ENCODE results near the gene FAM47E.

Gene FAM47E

DNA sequence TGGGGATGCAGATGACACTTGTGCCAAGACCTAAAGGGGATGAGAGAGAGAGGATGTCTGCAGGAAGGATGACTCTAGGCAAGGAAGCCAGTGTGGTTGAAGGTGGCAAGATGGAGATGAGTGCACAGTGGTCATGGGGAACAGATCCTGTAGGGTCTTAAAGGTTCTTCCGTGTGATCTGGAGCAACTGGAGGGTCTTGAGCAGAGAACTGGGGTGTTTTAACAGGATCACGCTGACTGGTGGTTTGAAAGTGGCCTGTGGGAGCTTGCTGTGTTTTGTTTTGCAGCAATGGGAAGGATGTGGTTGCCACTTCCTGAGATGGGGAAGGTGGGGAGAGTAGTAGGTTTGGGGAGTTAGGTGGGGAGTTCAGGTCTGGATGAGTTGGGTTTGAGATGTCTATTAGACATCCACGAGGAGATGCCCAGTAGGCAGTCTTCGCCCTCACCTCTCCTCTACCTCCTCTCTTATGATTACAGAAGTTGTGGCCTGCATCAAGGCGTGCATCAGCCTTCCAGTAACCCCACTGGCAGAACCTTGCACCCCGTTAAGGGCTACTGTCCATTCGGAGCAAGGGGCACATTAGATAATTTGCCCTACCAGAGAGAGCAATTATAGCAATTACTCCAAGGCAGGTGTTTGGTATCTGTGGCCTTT is 53.6 kb downstream of the FAM47E start:
- no peak for DNase-seq

DNA sequence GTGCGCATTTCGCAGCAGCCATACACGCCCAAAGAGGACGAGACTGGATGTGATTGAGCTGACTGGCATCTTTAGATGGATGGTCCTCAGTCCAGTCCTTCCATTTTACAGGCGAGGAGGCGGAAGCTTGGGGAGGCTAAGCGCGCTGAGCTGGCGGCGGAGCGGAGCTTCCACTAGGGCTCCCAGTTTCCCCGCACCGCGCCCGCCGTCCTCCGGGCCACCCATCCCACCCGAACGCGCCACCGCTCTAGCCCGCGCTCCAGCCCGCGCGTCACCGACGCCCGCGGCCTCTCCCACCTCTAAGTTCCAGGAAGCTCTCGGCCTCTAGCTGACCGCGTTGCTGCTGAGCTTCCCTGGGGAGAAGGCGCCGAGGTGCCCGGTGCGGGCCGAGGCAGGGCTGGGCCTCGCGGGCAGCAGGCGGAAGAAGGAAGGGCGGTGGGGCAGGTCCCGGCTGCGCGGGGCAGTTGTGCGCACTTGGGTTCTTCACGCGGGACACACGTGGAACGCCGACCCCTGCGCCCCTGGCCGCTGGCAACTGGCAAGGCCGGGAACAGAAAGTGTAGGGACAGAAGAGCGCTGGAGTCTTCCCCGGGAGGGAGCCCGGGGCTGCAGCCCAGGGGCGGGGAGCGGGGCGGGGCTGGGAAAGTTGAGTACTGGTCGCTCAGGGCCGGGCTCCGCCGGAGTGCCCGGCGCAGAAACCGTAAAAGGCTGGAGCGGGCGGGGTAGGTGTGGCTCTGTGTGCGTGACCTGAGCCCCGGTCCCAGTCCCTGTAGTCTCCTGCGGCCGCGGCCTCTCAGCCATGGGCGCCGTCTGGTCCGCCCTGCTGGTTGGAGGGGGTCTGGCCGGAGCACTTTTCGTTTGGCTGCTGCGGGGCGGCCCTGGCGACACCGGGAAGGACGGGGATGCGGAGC is 54.7 kb downstream of the FAM47E start, which contains the start of gene STBD1:
Gene STBD1, plus strand, starts transcription at position 763 of the 911 bp plus-strand sequence. Its CDS starts 37 bp downstream, at position 800.
- peak; percentile 78 for DNase-seq

DNA sequence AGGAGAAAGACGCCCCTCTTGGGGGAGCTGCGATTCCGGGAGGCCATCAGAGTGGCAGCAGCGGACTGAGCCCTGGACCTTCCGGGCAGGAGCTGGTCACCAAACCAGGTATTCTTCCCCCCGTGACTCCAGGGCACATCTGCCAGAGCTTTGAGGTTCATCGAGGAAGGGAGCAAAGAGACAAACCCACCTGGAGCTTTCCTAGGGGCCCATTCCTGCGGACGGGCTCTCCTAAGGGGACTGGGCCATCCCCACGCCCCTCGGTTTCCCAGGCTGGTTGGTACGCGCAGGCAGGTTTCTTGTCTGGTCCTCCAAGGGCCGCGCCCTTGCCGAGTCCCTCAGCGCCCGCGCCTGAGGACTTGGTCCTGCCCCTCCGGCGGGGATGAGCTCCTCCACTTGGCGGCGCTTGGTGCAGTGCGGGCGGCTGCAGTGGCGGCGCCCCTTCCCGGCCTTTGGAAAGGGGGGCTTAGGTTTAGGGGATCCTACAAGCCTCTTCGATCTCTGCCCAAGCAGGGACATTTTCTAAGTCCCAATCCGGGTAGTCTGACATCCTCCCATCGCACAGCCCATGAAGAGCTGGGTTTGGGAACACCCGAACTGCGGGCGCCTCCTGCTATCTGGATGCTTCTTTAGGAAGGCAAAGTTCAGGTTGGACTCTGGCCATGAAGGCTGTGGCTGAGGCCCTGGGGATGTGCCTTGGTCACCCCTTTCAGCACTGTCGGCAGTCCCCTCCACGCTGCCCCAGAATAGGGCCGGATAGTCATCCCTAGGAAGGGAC is 55.5 kb downstream of the FAM47E start:
- peak; percentile 72 for DNase-seq

DNA sequence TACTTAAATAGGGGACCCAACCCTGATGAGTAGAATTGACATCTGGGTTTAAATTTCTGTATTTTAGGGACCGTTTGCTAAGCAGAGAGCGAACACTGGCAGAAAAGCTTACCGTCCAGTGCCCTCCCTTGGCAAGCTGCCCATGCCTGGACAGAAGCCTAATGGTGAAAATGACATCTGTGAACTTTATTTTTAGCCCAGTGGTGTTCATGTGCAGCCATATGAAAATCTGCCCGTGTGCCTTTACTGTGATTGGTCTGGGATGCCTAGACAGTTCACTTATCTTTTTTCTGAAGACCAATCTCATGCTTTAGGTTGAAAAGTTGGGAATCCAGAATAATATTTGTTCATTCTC is 56.1 kb downstream of the FAM47E start:
- DNase-seq = no peak

DNA sequence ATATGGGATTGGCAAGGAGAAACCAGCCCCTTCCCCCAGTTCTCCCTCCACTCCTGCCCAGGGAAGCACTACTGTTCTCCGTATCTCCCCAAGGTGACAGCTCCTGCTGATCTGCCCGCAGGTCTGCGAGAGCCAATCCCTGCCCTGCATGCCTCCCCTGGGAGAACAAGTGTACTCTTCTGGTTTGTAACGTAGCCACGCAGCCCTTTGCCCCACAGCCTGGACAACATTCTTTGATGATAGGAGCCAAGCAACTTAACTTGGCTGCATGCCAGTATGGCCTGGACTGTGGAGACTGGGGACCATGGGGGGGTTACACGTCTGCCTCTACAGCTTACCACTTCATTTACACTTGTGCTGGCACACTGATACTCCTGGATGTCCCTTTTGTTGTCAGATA is 57.0 kb downstream of the FAM47E start:
- no peak for DNase-seq

DNA sequence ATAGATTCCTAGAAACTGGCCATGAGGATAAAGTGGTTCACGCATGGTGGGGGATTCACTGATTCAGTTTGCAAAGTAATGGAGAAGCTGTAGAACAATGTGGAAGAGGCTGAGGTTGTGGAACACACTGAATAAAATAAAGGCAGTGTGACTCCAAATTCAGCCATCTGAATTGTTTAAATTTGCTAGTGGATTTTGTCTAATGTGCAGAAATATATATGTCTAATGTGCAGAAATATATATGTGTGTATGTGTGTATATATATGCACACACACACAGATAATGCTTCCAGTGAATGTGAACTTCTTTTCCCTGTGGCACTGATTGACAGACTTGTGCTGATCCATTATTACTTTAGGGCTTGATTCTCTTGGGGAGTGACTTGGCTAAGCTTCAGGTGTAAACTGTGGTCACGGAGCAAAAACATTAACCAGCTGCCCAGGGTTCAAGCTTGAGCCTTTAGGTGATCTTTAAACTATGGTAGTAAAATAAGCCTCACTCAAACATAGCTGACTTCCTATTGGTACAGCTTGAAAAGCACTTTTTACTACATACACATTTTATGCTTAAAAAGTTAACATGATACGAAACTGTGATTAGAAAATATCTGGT is 58.5 kb downstream of the FAM47E start:
- DNase-seq = no peak

DNA sequence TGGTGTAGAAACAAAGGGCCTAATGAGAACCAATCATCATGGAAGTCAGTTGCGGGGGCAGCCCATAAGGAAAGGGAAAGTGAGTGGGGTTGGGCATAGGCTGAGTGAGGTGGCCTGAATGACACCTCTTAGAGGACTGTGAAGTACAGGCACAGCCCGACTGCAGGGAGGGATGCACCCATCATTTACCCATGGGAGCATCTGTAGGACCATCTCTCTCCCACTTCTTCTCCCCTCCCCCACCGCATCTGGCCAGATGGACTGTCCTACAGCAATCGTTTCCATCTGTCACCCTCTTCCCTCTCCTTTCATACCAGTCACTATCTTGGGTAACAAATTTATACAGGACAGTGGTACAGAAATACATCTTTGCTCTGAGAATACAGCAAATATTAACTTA is 59.2 kb downstream of the FAM47E start:
- DNase-seq = no peak

DNA sequence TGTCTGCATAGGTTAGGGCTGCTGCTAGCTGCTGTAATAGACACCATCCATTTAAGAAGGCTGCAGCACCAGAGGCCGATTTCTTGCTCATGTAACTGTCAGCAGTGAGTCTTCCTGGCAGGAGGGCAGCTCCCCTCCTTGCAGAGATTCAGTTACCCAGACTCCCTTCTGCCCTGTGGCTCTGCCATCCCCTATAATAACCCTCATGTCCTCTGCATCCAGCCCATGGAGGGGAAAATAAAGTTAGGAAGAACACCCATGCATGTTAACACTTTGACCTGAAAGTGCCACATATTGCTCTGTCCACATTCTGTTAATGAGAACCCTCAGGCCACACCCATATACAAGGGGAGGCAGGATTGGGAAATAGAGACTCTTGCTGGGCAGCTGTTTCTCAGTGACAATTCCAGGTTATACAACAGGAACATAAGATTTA is 60.4 kb downstream of the FAM47E start:
- peak; percentile 37 for DNase-seq

DNA sequence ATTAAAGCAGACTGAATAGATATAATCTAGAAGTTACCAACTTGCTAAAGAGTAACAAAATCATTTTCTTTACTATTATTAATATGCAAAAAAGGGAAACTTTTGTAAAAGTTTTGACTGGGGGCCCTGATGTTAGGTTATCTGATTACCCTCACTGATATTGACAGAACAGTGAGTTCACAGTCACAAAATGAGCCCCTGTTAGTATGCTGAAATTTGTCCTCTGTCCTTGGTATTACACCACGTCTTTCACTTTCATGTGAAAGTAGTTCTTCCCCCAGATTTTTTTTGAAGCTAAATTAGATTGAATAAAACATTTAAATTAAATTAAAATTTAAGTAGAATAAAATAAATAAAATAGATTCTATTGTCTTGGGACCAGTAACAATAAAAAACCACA is 60.9 kb downstream of the FAM47E start:
- no peak for DNase-seq

DNA sequence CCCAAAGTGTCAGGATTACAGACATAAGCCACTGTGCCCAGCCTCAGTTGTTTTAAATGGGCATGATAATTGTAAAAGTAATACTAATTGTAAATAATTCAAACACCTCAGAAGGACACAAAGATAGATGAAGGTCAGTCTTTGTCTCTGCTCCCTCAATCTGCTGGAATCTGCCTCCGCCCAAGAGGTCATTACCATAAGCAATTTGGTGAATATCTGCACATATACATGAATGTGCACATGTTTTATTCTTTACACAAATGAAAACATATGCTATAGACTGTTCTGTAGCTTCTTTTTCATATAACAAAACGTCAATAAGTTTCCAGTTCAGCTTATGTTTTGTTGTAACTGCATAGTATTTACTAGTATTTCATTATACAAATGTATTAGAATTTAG is 62.0 kb downstream of the FAM47E start:
- DNase-seq = no peak

DNA sequence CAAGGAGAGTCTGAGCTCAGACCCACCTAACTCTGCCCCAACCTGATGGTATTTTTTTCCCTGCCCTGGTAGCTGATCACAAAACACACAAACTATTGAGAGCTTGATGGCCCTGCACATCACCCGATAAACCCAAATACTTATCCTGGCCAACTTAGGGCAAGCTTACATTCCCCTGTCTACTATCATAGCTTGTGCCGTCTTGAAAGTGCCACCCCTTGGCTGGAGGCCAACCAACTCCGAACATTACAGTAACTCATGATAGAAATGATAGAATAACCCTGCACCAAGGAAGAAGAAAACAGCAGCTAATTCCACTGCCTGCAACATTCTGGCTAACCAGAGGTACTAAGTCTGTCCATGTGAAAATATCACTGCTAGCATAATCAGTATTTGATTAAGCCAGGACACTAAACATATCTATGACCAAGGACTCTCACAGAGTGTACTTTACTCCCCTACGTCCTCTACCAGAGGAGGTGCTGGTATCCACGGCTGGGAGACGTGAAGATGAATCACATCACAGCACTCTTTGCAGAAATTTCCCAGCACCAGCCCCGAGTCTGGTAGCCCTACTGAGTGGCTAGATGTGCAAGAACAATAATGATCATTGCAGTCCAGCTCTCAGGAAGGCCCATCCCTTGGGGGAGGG is 63.9 kb downstream of the FAM47E start:
- no peak for DNase-seq

DNA sequence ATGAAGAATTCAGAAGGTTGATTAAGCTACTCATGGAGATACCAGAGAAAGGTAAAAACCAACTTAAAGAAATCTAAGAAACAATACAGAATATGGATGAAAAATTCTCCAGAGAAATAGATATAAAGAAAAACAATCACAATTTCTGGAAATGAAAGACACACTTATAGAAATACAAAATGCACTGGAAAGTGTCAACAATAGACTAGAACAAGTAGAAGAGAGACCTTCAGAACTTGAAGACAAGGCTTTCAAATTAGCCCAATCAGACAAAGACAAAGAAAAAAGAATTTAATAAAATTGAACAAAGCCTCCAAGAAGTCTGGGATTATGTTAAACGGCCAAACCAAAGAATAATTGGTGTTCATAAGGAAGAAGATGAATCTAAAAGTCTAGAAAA is 64.6 kb downstream of the FAM47E start:
- no peak for DNase-seq

DNA sequence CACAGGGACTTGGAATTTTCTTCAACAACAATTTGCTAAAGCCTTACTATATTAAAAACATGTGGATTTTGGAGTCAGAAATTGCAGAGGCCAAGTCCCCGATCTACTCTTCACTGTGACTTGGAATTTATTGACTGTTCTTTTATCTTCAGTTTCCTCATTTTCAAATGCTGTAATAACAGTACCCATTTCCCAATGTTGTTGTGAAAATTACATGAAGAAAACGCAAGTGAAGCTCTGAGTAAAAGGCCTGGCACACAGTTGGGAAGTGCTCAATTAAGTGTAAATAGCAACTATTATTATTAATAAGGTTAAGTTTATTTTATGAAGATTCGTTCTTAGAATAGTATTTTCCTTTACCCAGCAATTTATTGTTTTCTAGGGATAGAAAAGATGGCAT is 70.7 kb downstream of the FAM47E start:
- no peak for DNase-seq

DNA sequence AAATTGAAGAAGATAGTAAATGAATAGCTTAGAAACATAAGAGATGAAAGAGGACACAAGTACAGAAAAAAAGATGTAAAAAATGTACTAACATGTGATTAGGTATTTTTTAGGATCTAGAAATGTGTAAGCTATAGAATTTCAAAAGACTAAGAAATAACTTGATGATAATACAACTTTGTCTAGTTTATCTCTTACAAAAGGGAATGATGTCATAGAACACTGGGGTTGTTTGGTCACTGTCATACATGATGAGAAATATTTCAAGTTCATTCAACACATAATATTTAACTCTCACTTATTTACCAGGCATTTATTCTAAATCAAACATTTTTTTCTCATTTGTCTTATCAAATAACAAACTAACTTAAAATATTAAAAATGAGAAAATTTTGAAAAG is 73.6 kb downstream of the FAM47E start:
- DNase-seq = no peak

DNA sequence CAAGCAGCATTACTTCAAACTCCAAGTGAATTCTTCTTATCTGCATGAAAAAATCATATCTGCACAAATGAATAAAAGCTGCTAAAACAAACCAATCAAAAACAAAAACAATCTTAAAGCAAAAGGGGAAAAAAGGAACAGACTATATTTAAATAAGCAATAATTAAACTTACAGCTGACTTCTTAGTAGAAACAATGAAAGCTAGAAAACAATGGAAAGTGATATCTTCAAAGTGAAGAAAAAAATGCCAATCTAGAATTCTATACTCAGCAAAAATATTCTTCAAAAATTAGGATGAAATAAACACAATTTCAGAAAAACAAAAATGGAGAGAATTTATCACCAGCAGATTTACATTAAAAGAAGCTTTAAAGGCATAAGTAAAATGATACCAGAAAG is 75.0 kb downstream of the FAM47E start:
- no peak for DNase-seq

Measured in OCI-M1 (cell line).